ENCODE measurements around the gene TMEM233.

DNA sequence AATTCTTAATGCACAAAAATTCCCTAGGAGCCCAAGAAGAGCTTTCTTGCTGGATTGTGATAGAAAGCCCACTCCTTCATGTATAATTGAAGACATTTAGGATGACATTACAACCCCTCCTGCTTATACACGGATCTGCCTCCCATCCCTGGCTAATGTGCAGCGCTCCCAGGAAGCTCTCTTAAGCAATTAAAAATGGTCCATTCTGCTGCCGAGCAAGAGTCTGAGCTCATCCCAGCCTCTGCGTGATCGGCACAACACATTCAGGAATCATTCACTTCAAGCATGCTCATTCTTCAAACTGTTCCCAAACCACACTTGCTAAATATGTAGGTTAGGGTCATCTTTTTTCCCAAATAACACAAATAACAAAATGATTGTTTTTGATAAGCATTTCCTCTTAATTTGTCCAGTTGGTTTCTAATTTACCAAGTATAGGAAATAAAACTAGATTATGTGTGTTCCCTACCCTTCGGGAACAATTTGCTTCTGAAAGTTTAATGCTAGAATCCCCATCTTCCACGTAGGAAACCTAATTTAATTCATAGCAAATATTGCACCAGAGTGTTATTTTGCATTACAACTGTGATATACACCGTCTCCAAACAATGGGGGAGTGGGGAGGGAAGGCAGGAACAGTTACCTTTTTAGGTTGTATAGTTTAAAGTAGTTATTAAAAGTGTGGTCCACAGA is 17.3 kb upstream of the TMEM233 start:
- TF ChIP-seq, protein P1, sequence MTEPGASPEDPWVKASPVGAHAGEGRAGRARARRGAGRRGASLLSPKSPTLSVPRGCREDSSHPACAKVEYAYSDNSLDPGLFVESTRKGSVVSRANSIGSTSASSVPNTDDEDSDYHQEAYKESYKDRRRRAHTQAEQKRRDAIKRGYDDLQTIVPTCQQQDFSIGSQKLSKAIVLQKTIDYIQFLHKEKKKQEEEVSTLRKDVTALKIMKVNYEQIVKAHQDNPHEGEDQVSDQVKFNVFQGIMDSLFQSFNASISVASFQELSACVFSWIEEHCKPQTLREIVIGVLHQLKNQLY (CRISPR knock-in tag; conservative IDR thresholded peaks at IDR 0.05) = no peak
- TF ChIP-seq HDAC6 (IDR thresholded peaks at IDR 0.05; ENCODE audit: low read depth, low read length) (no peak), CBX2 (IDR thresholded peaks at IDR 0.05; ENCODE audit: insufficient read depth, low read length, poor library complexity, severe bottlenecking) (no peak), ZNF140 (CRISPR knock-in tag; IDR thresholded peaks at IDR 0.05) (no peak)
- TF ChIP-seq, protein P2, sequence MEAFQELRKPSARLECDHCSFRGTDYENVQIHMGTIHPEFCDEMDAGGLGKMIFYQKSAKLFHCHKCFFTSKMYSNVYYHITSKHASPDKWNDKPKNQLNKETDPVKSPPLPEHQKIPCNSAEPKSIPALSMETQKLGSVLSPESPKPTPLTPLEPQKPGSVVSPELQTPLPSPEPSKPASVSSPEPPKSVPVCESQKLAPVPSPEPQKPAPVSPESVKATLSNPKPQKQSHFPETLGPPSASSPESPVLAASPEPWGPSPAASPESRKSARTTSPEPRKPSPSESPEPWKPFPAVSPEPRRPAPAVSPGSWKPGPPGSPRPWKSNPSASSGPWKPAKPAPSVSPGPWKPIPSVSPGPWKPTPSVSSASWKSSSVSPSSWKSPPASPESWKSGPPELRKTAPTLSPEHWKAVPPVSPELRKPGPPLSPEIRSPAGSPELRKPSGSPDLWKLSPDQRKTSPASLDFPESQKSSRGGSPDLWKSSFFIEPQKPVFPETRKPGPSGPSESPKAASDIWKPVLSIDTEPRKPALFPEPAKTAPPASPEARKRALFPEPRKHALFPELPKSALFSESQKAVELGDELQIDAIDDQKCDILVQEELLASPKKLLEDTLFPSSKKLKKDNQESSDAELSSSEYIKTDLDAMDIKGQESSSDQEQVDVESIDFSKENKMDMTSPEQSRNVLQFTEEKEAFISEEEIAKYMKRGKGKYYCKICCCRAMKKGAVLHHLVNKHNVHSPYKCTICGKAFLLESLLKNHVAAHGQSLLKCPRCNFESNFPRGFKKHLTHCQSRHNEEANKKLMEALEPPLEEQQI (IDR thresholded peaks at IDR 0.05) = no peak

Measured in K562 (cell line).